ENCODE results near the gene CTRL. TPM values are rescaled to one million over a fixed set of nuclear protein-coding genes. Genes with fewer than 3 reads are reported as not detected.

The CTRL gene
- total RNA-seq, 2 experiments from 2014 or later = 5.5 TPM

GRCh38 chr16:67968400-67969253, 37.0 kb upstream of the CTRL start, which contains the start of gene SLC12A4:
Gene SLC12A4, minus strand, starts transcription at chr16:67968637. Its CDS starts 84 bp downstream, at chr16:67968553.
- Mint-ChIP-seq H3K27ac (peak within 1 kb of the TSS; percentile 98), H3K4me1 (ENCODE audit: low read depth) (peaks cover 38% of the 10 kb centered on the region), H3K9me3 (ENCODE audit: insufficient read depth) (no peaks in the 10 kb centered on the region), H3K36me3 (ENCODE audit: low read depth) (peaks cover 2% of the 10 kb centered on the region), H3K4me3 (peak within 1 kb of the TSS; percentile 98), H3K27me3 (ENCODE audit: low read depth) (no peaks in the 10 kb centered on the region)
- ATAC-seq (peak; percentile 88), DNase-seq (peak; percentile 93)
- ChIA-PET CTCF (interaction anchor here (1.0 to 2.4 kb wide), 7 partner anchors 16 to 448 kb away, joined by 3 to 7 read pairs (median 4); partner anchors contain the start of genes DDX28 and DUS2), POLR2A (interaction anchor here (0.6 to 2.6 kb wide), 8 partner anchors 13 to 309 kb away, joined by 3 to 10 read pairs (median 4); partner anchors contain the start of genes ACD, DDX28, DUS2 and PSMB10)

- Mint-ChIP-seq H3K36me3 (ENCODE audit: low read depth) (peaks cover 2% of the 10 kb centered on the region), H3K9me3 (ENCODE audit: insufficient read depth) (no peaks in the 10 kb centered on the region), H3K4me1 (ENCODE audit: low read depth) (peaks cover 38% of the 10 kb centered on the region), H3K4me3 (peak overlapping the region; percentile 98), H3K27ac (peak overlapping the region; percentile 98), H3K27me3 (ENCODE audit: low read depth) (no peaks in the 10 kb centered on the region)
- ATAC-seq (peak; percentile 32), DNase-seq (peak; percentile 48)
- CTCF ChIA-PET = interaction anchor here (1.2 to 2.4 kb wide), 4 partner anchors 16 to 99 kb away, joined by 4 to 7 read pairs (median 5); partner anchors contain the start of genes DDX28 and DUS2
- POLR2A ChIA-PET = interaction anchor here (0.6 to 2.6 kb wide), 6 partner anchors 16 to 308 kb away, joined by 3 to 10 read pairs (median 3); partner anchors contain the start of genes ACD and PSMB10
Observed at GRCh38 chr16:67967958-67968399, 36.3 kb upstream of the CTRL start.

- ATAC-seq = peak; percentile 11
- H3K36me3 Mint-ChIP-seq (ENCODE audit: low read depth) = peaks cover 8% of the 10 kb centered on the region
- peak; percentile 60 for DNase-seq
- H3K27ac Mint-ChIP-seq = peak overlapping the region; percentile 98
- ChIA-PET CTCF (interaction anchor here (1.0 to 1.4 kb wide), 4 partner anchors 26 to 74 kb away, joined by 3 to 7 read pairs (median 4); no protein-coding TSS in a partner anchor), POLR2A (interaction anchor here (0.7 to 2.9 kb wide), 7 partner anchors 17 to 121 kb away, joined by 3 to 25 read pairs (median 3); partner anchors contain the start of genes DPEP2 and PSMB10)
- H3K4me3 Mint-ChIP-seq = peak overlapping the region; percentile 98
- no peaks in the 10 kb centered on the region for H3K9me3 Mint-ChIP-seq (ENCODE audit: insufficient read depth)
- no peaks in the 10 kb centered on the region for H3K27me3 Mint-ChIP-seq (ENCODE audit: low read depth)
- H3K4me1 Mint-ChIP-seq (ENCODE audit: low read depth) = peaks cover 38% of the 10 kb centered on the region
Observed at GRCh38 chr16:67967183-67967957, 35.7 kb upstream of the CTRL start.

GRCh38 chr16:67966549-67967182, 35.0 kb upstream of the CTRL start:
- POLR2A ChIA-PET = interaction anchor here (0.7 to 2.9 kb wide), 4 partner anchors 17 to 39 kb away, joined by 3 to 25 read pairs (median 6); partner anchors contain the start of genes DPEP2 and PSMB10
- H3K4me1 Mint-ChIP-seq (ENCODE audit: low read depth) = peaks cover 38% of the 10 kb centered on the region
- H3K27me3 Mint-ChIP-seq (ENCODE audit: low read depth) = no peaks in the 10 kb centered on the region
- H3K9me3 Mint-ChIP-seq (ENCODE audit: insufficient read depth) = no peaks in the 10 kb centered on the region
- H3K4me3 Mint-ChIP-seq = peak overlapping the region; percentile 98
- ATAC-seq = no peak
- no peak for DNase-seq
- CTCF ChIA-PET = interaction anchor here (1.0 to 1.5 kb wide), 4 partner anchors 25 to 151 kb away, joined by 3 to 7 read pairs (median 5); no protein-coding TSS in a partner anchor
- H3K36me3 Mint-ChIP-seq (ENCODE audit: low read depth) = peaks cover 15% of the 10 kb centered on the region
- peak overlapping the region; percentile 98 for H3K27ac Mint-ChIP-seq

GRCh38 chr16:67965668-67966548, 34.2 kb upstream of the CTRL start:
- CTCF ChIA-PET = interaction anchor here (1.0 to 2.3 kb wide), 5 partner anchors 25 to 150 kb away, joined by 3 to 12 read pairs (median 6); no protein-coding TSS in a partner anchor
- DNase-seq (no peak), ATAC-seq (no peak)
- Mint-ChIP-seq H3K4me3 (no peak overlapping the region), H3K27me3 (ENCODE audit: low read depth) (no peaks in the 10 kb centered on the region), H3K9me3 (ENCODE audit: insufficient read depth) (no peaks in the 10 kb centered on the region), H3K27ac (no peak overlapping the region), H3K4me1 (ENCODE audit: low read depth) (peaks cover 38% of the 10 kb centered on the region), H3K36me3 (ENCODE audit: low read depth) (peaks cover 17% of the 10 kb centered on the region)
- POLR2A ChIA-PET = interaction anchor here (0.6 to 2.9 kb wide), 3 partner anchors 18 to 260 kb away, joined by 3 to 25 read pairs (median 10); partner anchors contain the start of gene PSMB10

- peaks cover 21% of the 10 kb centered on the region for H3K36me3 Mint-ChIP-seq (ENCODE audit: low read depth)
- H3K27me3 Mint-ChIP-seq (ENCODE audit: low read depth) = no peaks in the 10 kb centered on the region
- H3K4me1 Mint-ChIP-seq (ENCODE audit: low read depth) = peaks cover 35% of the 10 kb centered on the region
- no peak overlapping the region for H3K27ac Mint-ChIP-seq
- ATAC-seq (no peak), DNase-seq (no peak)
- ChIA-PET CTCF (interaction anchor here (1.4 to 2.3 kb wide), 3 partner anchors 22 to 77 kb away, joined by 3 to 12 read pairs (median 3); no protein-coding TSS in a partner anchor), POLR2A (interaction anchor here (2.9 to 3.0 kb wide), 2 partner anchors 28 to 29 kb away, joined by 10 to 25 read pairs; partner anchors contain the start of gene PSMB10)
- H3K9me3 Mint-ChIP-seq (ENCODE audit: insufficient read depth) = no peaks in the 10 kb centered on the region
- H3K4me3 Mint-ChIP-seq = no peak overlapping the region
Observed at GRCh38 chr16:67964477-67965131, 32.9 kb upstream of the CTRL start.

- Mint-ChIP-seq H3K36me3 (ENCODE audit: low read depth) (peaks cover 21% of the 10 kb centered on the region), H3K9me3 (ENCODE audit: insufficient read depth) (no peaks in the 10 kb centered on the region), H3K27me3 (ENCODE audit: low read depth) (no peaks in the 10 kb centered on the region), H3K4me3 (no peak overlapping the region), H3K27ac (no peak overlapping the region), H3K4me1 (ENCODE audit: low read depth) (peaks cover 29% of the 10 kb centered on the region)
- ChIA-PET CTCF (interaction anchor here (1.4 to 2.3 kb wide), 2 partner anchors 21 to 77 kb away, joined by 3 to 12 read pairs; no protein-coding TSS in a partner anchor), POLR2A (interaction anchor here (3.0 kb wide), 1 partner anchor 27 kb away, joined by 10 read pairs; the partner anchor contains the start of gene PSMB10)
- ATAC-seq (no peak), DNase-seq (no peak)
Observed at GRCh38 chr16:67963662-67964321, 32.1 kb upstream of the CTRL start.

GRCh38 chr16:67963292-67963661, 31.6 kb upstream of the CTRL start:
- H3K4me1 Mint-ChIP-seq (ENCODE audit: low read depth) = peaks cover 28% of the 10 kb centered on the region
- H3K27me3 Mint-ChIP-seq (ENCODE audit: low read depth) = no peaks in the 10 kb centered on the region
- ATAC-seq (no peak), DNase-seq (no peak)
- H3K27ac Mint-ChIP-seq = no peak overlapping the region
- ChIA-PET POLR2A (interaction anchor here (3.0 kb wide), 1 partner anchor 27 kb away, joined by 10 read pairs; the partner anchor contains the start of gene PSMB10), CTCF (interaction anchor here (1.6 kb wide), 1 partner anchor 21 kb away, joined by 5 read pairs; no protein-coding TSS in a partner anchor)
- H3K36me3 Mint-ChIP-seq (ENCODE audit: low read depth) = peaks cover 23% of the 10 kb centered on the region
- no peaks in the 10 kb centered on the region for H3K9me3 Mint-ChIP-seq (ENCODE audit: insufficient read depth)
- no peak overlapping the region for H3K4me3 Mint-ChIP-seq

- ATAC-seq (no peak), DNase-seq (no peak)
- no peak overlapping the region for H3K27ac Mint-ChIP-seq
- ChIA-PET CTCF (interaction anchor here (0.8 to 1.6 kb wide), 2 partner anchors 20 to 79 kb away, joined by 3 to 5 read pairs; no protein-coding TSS in a partner anchor), POLR2A (interaction anchor here (3.0 kb wide), 1 partner anchor 26 kb away, joined by 10 read pairs; the partner anchor contains the start of gene PSMB10)
- H3K27me3 Mint-ChIP-seq (ENCODE audit: low read depth) = no peaks in the 10 kb centered on the region
- H3K4me3 Mint-ChIP-seq = no peak overlapping the region
- no peaks in the 10 kb centered on the region for H3K9me3 Mint-ChIP-seq (ENCODE audit: insufficient read depth)
- H3K36me3 Mint-ChIP-seq (ENCODE audit: low read depth) = peaks cover 28% of the 10 kb centered on the region
- peaks cover 21% of the 10 kb centered on the region for H3K4me1 Mint-ChIP-seq (ENCODE audit: low read depth)
Observed at GRCh38 chr16:67962135-67962534, 30.5 kb upstream of the CTRL start.
